SK-N-MC (cell line): ENCODE results near the gene MKX.

Experiments
- EZH2 ChIP-seq: fragments of 200-600 bp; sonication (generic); IDR thresholded peaks from one replicate; pipeline ENCODE4 v1.6.1; 2017; ENCODE audit warnings: antibody characterized with exemption
- FOXP2 ChIP-seq: optimal IDR thresholded peaks from 2 replicates; pipeline ENCODE3; 2011; ENCODE audit warnings: mild to moderate bottlenecking, moderate library complexity; ENCODE audit not compliant: insufficient read depth; ENCODE audit errors: extremely low read length, control extremely low read depth
- POLR2AphosphoS5 ChIP-seq: IDR thresholded peaks from 2 replicates; pipeline ENCODE4 v1.6.1; 2012; ENCODE audit warnings: mild to moderate bottlenecking, low read depth, low read length, borderline replicate concordance

GRCh38 chr10:27695088-27695487 is 50.5 kb downstream of the MKX start:
- TF ChIP-seq EZH2: no peak
- no peak for TF ChIP-seq POLR2AphosphoS5
- TF ChIP-seq FOXP2: no peak
